HL-60/S4 treated with retinoic acid at 250 ng/mL for 4 days and 3 days (cell line): Measurements from ENCODE around the gene CCNQ.

Source experiments
- in situ Hi-C: fragments of 300-500 bp; cut with MboI; formaldehyde crosslinking; loops from 2 replicates; pipeline ENCODE4 v1.7.0; 2022; ENCODE audit warnings: low sequenced_read_pairs

CCNQ gene

DNA sequence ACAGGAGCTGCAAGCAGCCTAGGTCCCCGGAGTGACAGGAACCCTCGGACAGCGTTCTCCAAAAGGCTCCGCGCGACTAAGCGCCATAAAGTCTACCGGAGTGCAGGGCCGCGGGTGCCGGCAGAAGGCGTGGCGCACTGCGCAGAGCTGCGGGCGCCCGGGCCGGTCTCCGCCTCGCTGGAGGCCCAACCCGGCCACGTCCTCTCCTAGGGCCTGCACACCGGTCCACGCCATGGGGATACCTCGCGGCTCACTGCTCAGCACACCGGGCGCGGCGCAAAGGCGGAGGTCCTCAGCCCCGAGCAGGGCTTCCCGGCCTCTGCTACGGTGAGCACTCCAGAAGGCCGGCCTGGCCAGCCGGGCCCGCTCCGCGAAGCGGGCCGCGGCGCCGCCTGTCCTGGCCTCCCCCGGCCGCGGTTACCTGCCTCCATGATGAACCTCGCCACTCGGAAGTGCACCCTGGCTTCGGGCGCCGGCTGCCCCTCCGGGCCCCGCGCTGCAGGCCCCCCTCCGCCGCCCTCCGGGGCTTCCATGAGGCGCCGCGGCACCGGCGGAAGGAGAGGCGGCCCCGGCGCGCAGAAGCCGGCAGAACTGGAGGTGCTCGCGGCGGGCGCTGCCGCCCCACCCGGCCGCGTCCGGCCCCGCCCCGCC, at the start of gene CCNQ:
TSS of gene CCNQ (minus strand) at position 599 of the 651 bp plus-strand sequence. CDS start at position 533, 66 bp downstream.
- in situ Hi-C loops: no loop called here

DNA sequence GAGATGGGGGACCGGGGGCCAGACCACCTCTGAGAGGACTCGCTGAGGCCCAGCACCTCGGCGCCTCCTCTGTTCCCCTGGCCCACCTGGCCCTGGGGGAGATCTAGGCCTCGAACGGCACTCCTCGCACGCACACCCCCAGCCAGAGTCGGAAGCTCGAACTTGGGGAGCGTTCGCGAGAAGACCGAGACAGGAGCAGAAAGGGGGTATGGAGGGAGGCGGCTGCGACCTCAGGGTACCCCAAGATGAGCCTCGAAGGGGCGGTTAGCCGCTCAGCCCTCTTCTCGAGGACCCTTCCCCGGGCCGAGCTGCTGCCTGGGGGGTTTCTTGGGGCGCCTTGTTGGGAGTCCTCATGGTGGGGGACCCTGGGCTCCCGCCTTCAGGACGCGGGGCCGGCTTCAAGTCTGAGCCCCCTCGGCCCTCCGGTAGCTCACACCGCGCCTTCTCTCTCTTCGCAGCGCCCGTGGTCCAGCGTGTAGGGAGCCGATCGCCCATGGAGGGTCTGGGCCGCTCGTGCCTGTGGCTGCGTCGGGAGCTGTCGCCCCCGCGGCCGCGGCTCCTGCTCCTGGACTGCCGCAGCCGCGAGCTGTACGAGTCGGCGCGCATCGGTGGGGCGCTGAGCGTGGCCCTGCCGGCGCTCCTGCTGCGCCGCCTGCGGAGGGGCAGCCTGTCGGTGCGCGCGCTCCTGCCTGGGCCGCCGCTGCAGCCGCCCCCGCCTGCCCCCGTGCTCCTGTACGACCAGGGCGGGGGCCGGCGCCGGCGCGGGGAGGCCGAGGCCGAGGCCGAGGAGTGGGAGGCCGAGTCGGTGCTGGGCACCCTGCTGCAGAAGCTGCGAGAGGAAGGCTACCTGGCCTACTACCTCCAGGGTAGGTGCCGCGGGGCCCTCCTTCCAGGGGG, 48.8 kb upstream of the CCNQ start:
- in situ Hi-C loops: no loop called here

GRCh38 chrX:153646620-153647373, 47.9 kb upstream of the CCNQ start, which contains the start of gene DUSP9:
DUSP9 (plus strand) TSS chrX:153647203; CDS start chrX:153647954, 751 bp downstream.
- in situ Hi-C loops: no loop called here

GRCh38 chrX:153645921-153646488, 47.1 kb upstream of the CCNQ start:
- in situ Hi-C loops: no loop called here

DNA sequence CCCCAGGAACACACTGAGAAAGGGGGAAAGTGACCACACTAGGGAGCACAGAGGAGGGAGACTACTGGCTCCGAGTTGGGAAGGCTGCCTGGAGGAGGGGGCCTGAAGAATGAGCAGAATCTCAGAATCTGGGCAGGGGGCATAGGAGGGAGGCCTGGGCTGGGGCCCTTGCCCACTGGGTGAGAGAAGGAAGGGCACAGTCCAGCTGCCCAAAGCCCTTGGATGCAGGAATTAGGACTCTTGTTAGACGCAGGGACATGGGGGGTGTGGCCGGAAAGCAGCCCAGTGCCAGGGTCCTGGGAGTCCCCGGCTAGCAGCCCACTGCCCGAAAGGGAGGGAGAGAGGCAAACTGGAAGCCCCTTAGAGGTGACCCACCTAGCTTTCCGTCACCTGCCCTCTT, 46.2 kb upstream of the CCNQ start:
- in situ Hi-C loops: no loop called here

DNA sequence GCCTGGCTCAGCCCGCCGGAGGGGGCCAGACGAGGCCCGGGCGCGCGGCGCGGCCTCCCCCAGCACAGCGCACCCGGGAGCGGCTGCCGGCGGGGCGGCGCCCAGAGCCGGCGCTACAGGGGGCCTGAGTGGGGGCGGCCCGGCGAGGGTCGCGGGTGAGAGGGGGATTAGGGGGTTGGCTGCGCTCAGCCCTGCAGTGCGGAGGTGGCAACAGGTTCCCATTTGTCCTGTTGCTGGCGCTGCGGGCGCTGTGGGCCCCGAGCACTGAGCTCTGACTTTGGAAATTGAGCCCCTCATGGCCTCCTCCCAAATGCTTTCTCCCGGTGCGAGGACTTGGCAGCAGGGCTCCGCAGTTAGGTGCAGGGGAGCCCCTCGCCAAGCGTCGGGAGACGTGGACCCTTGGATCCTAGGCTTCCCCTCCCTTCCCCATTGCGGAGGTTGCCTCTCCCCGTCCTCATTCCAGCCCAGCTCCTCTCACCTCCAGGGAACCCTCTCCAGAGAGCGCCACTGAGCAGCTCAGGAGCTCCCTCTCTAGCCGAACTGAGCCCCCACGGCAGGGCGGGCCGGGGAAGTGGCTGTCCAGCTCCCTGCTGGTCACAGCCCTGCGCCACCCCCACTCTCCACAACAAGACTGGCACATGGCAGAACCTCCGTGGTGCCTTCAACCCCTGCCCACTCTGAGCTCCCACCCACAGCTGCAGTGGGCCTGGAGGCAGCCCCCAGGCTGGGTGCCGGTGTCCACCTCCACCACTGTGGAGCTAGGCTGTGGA, 45.6 kb upstream of the CCNQ start:
- in situ Hi-C loops: no loop called here

- in situ Hi-C loops: no loop called here
These were observed 44.8 kb upstream of the CCNQ start for GRCh38 chrX:153643431-153644351.

DNA sequence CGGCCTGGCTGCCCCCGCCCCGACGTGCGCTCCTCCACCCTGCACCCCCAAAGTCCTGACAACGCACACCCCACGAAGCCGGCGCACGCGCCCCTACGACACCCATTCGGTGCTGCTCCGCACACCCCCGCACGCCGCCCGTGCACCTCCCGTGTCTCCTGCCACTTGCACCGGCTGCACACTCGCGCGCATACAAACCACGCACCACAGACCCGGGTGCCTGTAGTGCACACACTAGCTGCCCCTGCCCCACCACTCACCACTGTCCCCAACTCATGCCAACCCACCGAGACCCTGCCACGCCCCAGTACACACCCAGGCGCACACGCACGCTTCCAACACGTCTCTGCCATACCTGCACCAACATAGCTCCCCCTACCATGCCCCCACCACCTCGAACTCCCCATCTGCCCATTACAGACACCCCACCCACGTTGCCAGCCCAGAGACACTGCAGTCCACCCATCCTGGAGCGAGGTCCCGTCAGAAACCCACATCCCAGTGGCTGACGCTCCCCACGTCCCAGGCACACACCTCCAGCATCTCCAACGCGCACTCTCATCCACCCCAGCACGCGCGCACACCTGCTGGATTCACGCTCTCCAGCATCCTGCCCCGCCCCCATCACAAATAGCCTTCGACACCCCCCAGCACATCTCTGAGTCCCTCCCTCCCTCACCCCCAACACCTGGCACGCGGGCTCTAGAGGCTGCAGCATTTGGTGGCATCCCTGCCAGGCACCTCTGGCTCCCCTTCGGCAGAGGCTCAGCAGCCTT, 43.9 kb upstream of the CCNQ start:
- in situ Hi-C loops: no loop called here

GRCh38 chrX:153642051-153642654, 43.2 kb upstream of the CCNQ start:
- in situ Hi-C loops: no loop called here

- in situ Hi-C loops: no loop called here
These were observed 42.7 kb upstream of the CCNQ start for GRCh38 chrX:153641627-153642026.

DNA sequence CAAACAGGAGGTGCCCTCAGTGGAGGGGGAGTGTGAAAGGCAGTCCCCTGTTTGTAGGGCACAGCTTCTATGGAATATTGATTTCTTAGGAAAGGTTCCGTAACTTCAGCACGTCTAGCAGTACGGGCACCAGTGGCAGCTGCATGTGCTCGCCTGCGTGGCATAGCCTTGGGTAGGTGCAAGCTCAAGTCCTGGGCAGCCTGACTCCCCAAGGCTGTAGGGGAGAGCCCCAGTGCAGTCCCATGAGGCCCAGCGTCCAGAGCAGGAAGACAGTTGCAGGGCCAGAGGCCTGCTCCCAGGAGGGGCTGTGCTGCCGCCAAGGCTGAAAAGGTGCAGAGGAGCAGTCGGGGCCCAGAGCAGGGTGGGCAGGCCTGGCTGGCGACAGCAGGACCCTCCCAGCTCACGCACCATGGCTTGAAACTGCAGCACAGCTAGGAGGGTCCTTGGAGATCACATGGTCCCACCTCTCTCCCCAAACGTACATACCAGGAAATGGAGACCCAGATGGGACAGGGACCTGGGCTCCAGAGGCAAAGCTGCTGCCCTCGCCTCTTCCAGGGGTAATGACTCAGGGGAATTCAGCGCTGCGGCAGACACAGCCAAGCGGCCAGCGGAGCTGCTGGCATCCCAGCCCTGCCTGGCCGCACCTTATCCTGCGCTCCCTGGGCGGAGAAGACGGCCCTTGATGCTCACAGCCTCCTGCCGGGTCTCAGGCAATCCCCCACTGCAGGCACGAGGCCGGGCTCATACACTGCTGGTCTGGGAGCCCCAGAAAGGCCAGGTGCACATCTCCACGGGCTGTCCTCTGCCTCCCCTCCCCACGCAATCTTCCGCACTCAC, 42.0 kb upstream of the CCNQ start:
- in situ Hi-C loops: no loop called here

DNA sequence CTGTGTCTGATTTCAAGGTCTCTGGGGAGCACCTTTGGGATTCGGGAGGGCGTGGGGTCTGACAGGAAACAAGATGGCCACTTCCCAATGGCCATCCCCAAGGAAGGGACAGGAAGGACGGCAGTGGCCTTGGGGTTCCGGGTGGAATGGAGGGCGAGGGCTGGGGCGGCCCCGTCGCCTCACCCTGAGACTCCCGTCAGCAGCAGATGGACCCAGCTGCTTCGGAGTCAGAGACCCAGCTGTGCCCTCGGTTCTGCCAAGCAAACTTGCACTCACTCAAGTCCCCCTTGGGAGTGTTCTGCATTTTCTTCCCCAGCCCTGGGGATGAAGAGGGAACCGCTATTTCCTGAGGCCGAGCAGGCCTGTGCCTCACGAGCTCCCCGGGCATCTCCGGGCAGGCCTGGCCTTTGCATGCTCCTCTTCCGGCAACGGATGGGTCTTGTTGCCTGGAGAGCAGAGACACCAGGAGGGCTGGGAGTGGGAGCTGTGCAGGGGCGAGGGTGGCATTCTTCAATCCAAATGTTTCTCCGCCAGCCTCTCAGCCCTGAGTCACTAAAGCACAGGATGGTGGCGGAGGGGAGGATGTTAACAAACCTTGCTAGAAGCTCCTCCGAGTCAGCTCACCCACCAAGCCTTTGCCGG, 41.2 kb upstream of the CCNQ start:
- in situ Hi-C loops: no loop called here

DNA sequence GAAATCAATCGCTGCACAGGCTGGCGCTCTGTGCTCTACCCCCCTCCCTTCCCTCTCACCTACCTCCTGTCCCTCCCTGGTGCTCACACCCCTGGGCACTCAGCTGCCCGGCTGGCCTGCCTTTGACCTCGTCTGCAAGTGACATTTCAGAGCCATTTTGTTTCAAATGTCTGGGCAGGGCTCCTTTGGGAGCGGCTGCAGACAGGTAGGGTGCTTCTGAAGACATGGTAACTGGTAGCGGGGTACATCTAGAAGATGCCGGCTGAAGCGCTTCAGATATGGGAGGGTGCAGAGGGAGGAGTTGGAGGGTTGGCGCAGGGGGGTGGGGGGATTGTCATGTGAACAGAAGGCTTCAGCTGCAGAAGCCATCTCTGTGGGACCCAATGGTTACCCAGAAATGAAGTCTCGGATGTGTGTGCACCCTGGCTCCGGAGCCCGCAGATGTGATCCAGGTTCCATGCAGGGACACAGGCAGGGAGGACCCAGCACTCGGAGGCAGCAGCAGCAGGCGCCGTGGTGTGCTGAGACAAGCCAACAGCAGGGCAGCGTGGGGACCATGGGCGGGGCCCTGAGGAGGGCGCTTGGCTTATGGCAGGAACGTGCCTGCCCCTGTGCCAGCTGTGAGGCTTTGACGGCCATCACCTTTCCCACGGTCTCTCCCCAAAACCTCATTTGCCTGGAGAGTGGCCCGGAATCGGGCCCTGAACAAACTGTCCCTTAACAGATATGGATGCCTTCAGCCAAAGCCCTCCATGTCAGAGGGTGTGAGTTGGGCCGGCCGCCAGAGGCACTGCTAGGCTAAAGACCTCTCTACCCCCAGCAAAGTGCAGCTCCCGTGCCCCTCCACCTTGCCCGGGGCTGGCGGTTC, 40.5 kb upstream of the CCNQ start:
- in situ Hi-C loops: no loop called here

DNA sequence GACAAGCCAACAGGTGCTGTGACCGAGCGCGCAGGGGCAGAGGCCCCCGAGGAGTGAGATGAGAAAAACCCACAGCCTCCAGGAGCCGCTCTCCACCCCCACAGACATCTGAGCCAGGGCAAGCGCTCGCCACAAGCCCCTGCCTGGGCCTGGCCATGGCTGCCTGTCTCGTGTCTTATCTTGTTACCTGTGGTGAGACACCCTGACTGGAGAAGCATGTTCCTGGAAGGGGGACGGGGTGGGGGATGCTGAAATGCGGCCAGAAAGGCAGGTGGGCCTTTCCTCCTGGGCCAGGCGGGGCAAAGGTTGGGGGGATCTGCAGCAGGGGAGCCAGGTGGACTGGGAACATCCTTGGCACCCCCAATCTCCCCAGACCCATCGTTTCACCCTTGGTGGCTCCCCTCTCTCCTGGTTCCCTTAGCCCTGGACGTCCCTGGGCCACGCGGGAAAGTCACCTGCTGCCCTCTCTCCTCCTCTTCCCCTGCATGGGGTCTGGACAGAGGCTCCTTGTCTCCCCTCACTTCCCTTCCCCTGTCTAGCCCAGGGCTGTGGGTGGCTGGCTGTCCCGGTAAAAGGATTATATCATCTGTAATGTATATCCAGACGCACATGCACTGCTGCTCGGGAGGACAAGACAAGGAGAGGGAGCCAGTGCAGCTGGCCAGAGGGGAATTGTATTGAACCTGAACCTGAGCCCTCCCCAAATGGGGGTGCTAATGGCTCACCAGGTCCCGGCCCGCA, 39.7 kb upstream of the CCNQ start:
- in situ Hi-C loops: no loop called here

- in situ Hi-C loops: no loop called here
These were observed 39.1 kb upstream of the CCNQ start for GRCh38 chrX:153638041-153638371.
